ENCODE measurements around the gene CHD6.

DNA sequence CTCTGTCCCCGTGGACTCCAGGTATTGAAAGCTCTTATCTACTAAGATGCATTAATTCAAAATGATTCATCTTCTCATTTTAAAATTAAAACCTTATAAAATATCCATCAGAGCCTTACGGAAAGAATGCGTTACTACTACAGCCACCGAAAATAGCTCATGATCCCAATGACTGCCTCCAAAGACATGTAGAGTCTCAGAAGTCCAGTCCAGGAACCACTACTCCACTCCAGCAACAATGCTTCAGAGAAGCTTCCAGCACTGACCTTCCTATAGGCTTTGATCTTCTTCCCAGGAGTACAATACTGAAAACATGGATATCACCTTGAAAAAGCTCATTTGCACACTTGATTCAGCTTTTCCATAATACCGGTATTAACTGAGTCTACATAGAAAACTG lies 94.3 kb downstream of the CHD6 start:
- TF ChIP-seq CTCF (IDR thresholded peaks at IDR 0.05) = no peak
- TF ChIP-seq POLR2A (IDR thresholded peaks at IDR 0.05) = no peak

All from testis (tissue), 2 donors.